WERI-Rb-1 (cell line): ENCODE data around the gene MAP3K5.

Source experiments
- DNase-seq: peaks from one replicate; pipeline ENCODE4 v3.0.0-alpha.2; 2020
- H3K27ac ChIP-seq: fragments of 250-450 bp; sonication (Bioruptor Pico); 2 replicates; pipeline ENCODE4 v1.5.1; 2020; ENCODE audit warnings: mild to moderate bottlenecking, moderate library complexity
- H3K27me3 ChIP-seq: fragments of 250-450 bp; sonication (Bioruptor Pico); 2 replicates; pipeline ENCODE4 v1.5.1; 2021; ENCODE audit warnings: mild to moderate bottlenecking, low read depth, moderate library complexity; ENCODE audit not compliant: insufficient read depth, severe bottlenecking
- H3K36me3 ChIP-seq: fragments of 250-450 bp; sonication (Bioruptor Pico); 2 replicates; pipeline ENCODE4 v1.5.1; 2020; ENCODE audit warnings: mild to moderate bottlenecking, moderate library complexity
- H3K4me3 ChIP-seq: 2 replicates; pipeline ENCODE4 v1.5.1; 2011; ENCODE audit warnings: low read depth, mild to moderate bottlenecking, control low read depth, low read length
- H3K9me3 ChIP-seq: fragments of 250-450 bp; sonication (Bioruptor Pico); 2 replicates; pipeline ENCODE4 v1.5.1; 2021; ENCODE audit warnings: mild to moderate bottlenecking, moderate library complexity; ENCODE audit not compliant: severe bottlenecking
- TF ChIP-seq, protein P1 (sequence below): IDR thresholded peaks from 2 replicates; pipeline ENCODE4 v1.5.1; 2011; ENCODE audit warnings: low read depth, mild to moderate bottlenecking, control low read depth, inconsistent platforms, low read length

Gene MAP3K5

DNA sequence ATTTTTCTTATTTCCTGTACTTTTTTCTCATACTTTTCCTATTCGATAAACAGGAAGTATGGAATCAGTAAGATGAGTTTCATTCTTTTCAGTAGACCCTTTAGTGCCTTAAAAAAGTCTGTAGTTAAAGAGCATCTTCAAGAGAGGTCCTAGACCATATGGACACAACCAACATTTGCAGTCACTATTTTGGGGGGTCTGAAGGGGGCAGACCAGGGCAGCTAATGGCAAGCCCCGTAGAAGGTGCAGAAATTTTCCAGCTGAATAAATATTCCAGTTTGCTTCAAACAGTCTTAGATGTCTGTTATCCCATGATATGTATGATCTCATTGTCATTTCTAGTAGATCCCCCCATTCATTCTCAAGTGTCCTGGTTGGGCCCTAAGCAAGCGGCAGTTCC is 52.8 kb downstream of the MAP3K5 start:
- Histone ChIP-seq H3K9me3 (no peaks in the 10 kb centered on the region), H3K27ac (no peak overlapping the region), H3K36me3 (no peaks in the 10 kb centered on the region), H3K4me3 (no peak overlapping the region), H3K27me3 (no peaks in the 10 kb centered on the region)
- no peak for DNase-seq
- TF ChIP-seq, protein P1, sequence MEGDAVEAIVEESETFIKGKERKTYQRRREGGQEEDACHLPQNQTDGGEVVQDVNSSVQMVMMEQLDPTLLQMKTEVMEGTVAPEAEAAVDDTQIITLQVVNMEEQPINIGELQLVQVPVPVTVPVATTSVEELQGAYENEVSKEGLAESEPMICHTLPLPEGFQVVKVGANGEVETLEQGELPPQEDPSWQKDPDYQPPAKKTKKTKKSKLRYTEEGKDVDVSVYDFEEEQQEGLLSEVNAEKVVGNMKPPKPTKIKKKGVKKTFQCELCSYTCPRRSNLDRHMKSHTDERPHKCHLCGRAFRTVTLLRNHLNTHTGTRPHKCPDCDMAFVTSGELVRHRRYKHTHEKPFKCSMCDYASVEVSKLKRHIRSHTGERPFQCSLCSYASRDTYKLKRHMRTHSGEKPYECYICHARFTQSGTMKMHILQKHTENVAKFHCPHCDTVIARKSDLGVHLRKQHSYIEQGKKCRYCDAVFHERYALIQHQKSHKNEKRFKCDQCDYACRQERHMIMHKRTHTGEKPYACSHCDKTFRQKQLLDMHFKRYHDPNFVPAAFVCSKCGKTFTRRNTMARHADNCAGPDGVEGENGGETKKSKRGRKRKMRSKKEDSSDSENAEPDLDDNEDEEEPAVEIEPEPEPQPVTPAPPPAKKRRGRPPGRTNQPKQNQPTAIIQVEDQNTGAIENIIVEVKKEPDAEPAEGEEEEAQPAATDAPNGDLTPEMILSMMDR = no peak

DNA sequence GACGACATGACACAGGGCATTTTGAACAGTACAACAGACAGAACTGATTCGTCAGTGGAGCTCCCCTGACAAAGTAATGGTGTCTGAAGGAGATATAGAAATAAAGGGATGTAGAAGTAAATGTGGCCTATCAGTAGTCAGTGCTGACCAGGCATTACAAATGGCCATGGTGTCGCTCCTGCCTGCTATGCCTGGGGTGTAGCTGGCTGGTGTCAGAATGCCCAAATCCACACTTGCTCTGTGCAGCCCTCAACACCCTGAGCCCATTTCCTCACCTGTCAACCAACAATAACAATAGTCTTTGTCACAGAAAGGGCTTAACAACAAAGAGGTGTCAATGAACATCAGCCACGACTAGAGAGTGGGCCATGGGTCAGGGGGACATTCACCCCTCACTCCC is 53.2 kb downstream of the MAP3K5 start:
- no peak overlapping the region for H3K4me3 ChIP-seq
- no peaks in the 10 kb centered on the region for H3K27me3 ChIP-seq
- H3K9me3 ChIP-seq = no peaks in the 10 kb centered on the region
- H3K27ac ChIP-seq = no peak overlapping the region
- no peaks in the 10 kb centered on the region for H3K36me3 ChIP-seq
- DNase-seq = no peak
- TF ChIP-seq, protein P1 = no peak

DNA sequence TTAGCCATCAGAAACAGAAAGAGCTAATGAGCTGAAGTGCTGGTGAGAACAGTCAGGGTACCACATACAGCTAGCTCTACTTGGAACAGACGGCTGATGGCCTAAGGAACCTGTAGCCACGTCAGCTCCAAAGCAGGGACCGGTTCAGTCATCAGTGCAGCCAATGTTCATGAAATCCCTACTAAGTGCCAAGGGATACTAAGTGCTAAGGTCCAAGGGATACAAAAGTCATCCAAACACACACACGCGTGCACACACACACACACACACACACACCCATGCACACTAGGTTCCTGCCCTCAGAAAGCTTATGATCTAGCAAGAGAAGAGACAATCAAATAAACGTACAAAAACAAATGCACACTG is 53.6 kb downstream of the MAP3K5 start:
- no peak overlapping the region for H3K4me3 ChIP-seq
- TF ChIP-seq, protein P1 = no peak
- no peaks in the 10 kb centered on the region for H3K27me3 ChIP-seq
- no peaks in the 10 kb centered on the region for H3K9me3 ChIP-seq
- H3K36me3 ChIP-seq = no peaks in the 10 kb centered on the region
- H3K27ac ChIP-seq = no peak overlapping the region
- no peak for DNase-seq

DNA sequence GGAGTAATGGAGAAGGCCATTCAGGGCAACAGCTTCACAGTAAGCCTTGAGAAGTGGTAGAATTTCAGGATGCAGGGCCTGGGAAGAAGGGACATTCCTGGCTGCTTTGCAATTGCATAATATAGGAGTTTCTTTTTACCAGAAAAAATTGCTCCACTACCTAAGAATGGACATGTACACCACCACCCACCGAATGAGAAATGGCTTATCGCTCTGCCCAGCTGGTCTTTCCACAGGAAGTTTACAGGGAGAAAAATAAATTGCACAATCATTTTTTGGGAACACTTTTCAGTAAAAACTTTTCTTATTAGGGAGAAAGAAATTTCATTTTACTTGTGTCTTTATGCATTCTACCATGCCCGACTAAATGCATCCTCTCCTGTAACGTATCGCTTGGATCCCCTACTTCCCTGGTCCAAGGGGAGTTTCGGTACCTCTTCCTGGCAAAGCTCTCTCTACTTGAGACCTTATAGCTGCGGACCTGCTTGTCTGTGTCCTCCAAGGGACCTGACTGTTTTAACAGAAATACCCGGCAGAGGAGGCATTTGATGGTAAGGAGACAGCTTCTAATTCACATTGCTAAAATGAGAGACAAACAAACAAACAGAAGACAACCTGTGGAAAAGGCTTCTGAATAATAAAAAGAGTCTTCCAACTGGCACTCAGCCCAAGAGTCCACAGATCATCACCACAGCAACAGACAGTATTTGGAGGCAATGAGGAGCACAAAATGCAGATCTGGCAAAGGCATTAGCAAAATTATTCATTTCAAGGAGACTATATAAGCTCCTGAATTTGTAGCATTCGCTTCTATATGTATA is 54.2 kb downstream of the MAP3K5 start:
- no peak for DNase-seq
- H3K27ac ChIP-seq = no peak overlapping the region

DNA sequence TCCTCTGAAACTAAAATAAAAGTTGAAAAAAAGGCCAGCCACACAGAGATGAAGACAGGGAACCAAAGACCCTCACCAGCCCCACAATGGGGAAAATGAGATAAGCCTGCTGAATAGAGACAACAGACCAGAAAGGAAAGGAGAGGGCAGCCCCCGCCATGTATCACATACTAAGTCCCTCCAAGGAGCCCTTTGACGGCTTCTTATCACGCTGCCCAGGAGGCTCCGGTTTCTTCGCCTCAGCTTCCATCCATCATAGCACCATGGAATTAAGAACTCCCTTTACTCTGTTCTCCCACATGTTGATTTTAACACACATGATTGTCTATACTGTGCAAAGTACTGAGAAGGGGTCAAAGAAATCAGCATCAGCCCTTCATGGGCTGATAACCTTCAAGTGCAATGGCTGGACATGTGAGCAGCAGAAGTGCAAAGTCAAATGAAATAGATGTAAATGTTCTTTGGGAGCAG is 54.9 kb downstream of the MAP3K5 start:
- Histone ChIP-seq H3K9me3 (no peaks in the 10 kb centered on the region), H3K27ac (no peak overlapping the region), H3K36me3 (no peaks in the 10 kb centered on the region), H3K4me3 (no peak overlapping the region), H3K27me3 (no peaks in the 10 kb centered on the region)
- TF ChIP-seq, protein P1 = no peak
- DNase-seq = no peak

More for the DNA sequence above, 54.2 kb downstream of the MAP3K5 start:
- no peaks in the 10 kb centered on the region for H3K36me3 ChIP-seq
- H3K27me3 ChIP-seq = no peaks in the 10 kb centered on the region
- H3K9me3 ChIP-seq = no peaks in the 10 kb centered on the region
- H3K4me3 ChIP-seq = no peak overlapping the region
- TF ChIP-seq, protein P1 = no peak
